Testis (tissue), 2 donors: Measurements from ENCODE around the gene SCAPER.

Source experiments
- CTCF ChIP-seq, 3 experiments: fragments of 450-650 bp in 2 of 3; fragments of 200-600 bp in 1 of 3; sonication (generic) in 1 of 3; IDR thresholded peaks; one replicate each; pipeline ENCODE4 v1.5.1; 2016 to 2019; ENCODE audit warnings: antibody characterized with exemption in 3 of 3, mild to moderate bottlenecking in 2 of 3, moderate library complexity in 1 of 3
- POLR2A ChIP-seq: fragments of 450-650 bp; IDR thresholded peaks from one replicate; pipeline ENCODE4 v1.6.1; 2017; ENCODE audit warnings: antibody characterized with exemption, mild to moderate bottlenecking, moderate library complexity

GRCh38 chr15:76299786-76300185 lies 605.4 kb downstream of the SCAPER start:
- no peak for TF ChIP-seq CTCF (IDR thresholded peaks at IDR 0.05)
- TF ChIP-seq POLR2A, result no peak
